ENCODE results near the gene SYT7. TPM values are rescaled to one million over a fixed set of nuclear protein-coding genes. Genes with fewer than 3 reads are reported as not detected.

SYT7 gene
- total and polyA plus RNA-seq, 2 of the 4 experiments (the other 2 are of a cell fraction) = under 0.01 to 0.19 TPM

DNA sequence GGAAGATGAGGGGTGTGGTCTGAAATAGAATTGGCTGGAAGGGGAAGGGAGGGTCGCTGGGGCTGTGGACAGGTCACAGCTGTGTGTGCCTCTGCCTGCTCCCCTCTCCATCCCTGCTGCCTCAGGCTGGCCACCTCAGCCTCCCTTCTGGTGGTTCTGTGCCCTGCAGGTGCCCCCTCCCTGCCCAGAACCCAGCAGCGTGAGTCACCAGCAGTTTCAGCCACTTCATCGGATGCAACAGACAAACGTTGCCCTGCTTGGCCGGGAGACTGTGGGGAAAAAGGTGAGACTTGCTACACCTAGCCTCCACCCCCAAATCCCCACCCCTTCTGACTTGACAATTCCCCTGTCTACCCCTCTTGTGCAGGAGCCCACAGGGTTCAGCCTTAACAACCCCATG, 94.1 kb downstream of the SYT7 start:
- dilution Hi-C loops (cut with HindIII; ENCODE audit: low sequenced_read_pairs, unreplicated experiment) = no loop called here
- Histone ChIP-seq H3K27me3 (ENCODE audit: control insufficient read depth, insufficient read depth, low read length) (peaks cover 14% of the 10 kb centered on the region; the same call in 1 of the 2 replicates), H3K4me2 (ENCODE audit: low read depth, low read length) (no peak overlapping the region), H3K56ac (ENCODE audit: extremely low read depth, insufficient read depth, low read length) (no peak overlapping the region), H4K91ac (ENCODE audit: insufficient read depth, low read depth, low read length) (no peak overlapping the region), H2BK5ac (ENCODE audit: low read depth, low read length, poor library complexity, severe bottlenecking) (no peak overlapping the region), H4K20me1 (ENCODE audit: insufficient read depth, low read length) (no peaks in the 10 kb centered on the region), H2BK15ac (ENCODE audit: low read depth, low read length) (no peak overlapping the region), H3K14ac (replicated peaks; ENCODE audit: low read depth, low read length) (no peak overlapping the region), H3K9ac (ENCODE audit: low read depth, low read length) (no peak overlapping the region), H3K27ac (ENCODE audit: insufficient read depth, low read length) (no peak overlapping the region), H3K9me3 (ENCODE audit: control insufficient read depth, insufficient read depth, low read length) (no peaks in the 10 kb centered on the region), H3K23ac (ENCODE audit: low read depth, low read length) (no peak overlapping the region), H2AK9ac (replicated peaks; ENCODE audit: low read depth, low read length, poor library complexity) (no peak overlapping the region), H2BK20ac (ENCODE audit: low read depth, low read length) (no peak overlapping the region), H3K4ac (ENCODE audit: low read depth, low read length) (no peak overlapping the region), H2BK120ac (ENCODE audit: low read depth, low read length) (no peak overlapping the region), H4K5ac (ENCODE audit: low read depth, low read length) (no peak overlapping the region), H3K18ac (ENCODE audit: low read depth, low read length) (no peak overlapping the region), H3K79me1 (ENCODE audit: low read depth in 1 of 2, low read length in 2 of 2) (no peaks in the 10 kb centered on the region), H3K4me3 (ENCODE audit: insufficient read depth, low read depth, low read length) (no peak overlapping the region), H2AK5ac (ENCODE audit: low read depth, low read length) (no peak overlapping the region), H4K8ac (ENCODE audit: low read depth in 2 of 2, low read length in 2 of 2) (no peak overlapping the region), H3K36me3 (ENCODE audit: control insufficient read depth, insufficient read depth, low read length) (no peaks in the 10 kb centered on the region), H3K4me1 (ENCODE audit: control insufficient read depth, insufficient read depth, low read length) (peaks cover 22% of the 10 kb centered on the region), H3K9me1 (ENCODE audit: insufficient read depth, low read length) (0 out of 2 replicates have a peak, but pooled peaks cover 4% of the 10 kb centered on the region), H2AFZ (replicated peaks; ENCODE audit: low read length, poor library complexity) (no peak overlapping the region)
- no TSS peak for BruUV-seq (replicated peaks)
- TF ChIP-seq MAZ (IDR thresholded peaks at IDR 0.05; ENCODE audit: borderline replicate concordance, low read depth, low read length) (no peak), RCOR1 (IDR thresholded peaks at IDR 0.05; ENCODE audit: insufficient replicate concordance, low read length) (no peak), CEBPB (IDR thresholded peaks at IDR 0.05; ENCODE audit: low read depth, low read length) (no peak), BHLHE40 (IDR thresholded peaks at IDR 0.05; ENCODE audit: low read depth, low read length) (no peak), SMC3 (IDR thresholded peaks at IDR 0.05; ENCODE audit: low read depth, low read length) (no peak), RFX5 (IDR thresholded peaks at IDR 0.05; ENCODE audit: low read depth, low read length) (no peak), POLR2A (IDR thresholded peaks at IDR 0.05; ENCODE audit: low read depth, low read length) (no peak), MXI1 (IDR thresholded peaks at IDR 0.05; ENCODE audit: borderline replicate concordance, low read depth, low read length) (no peak)
- TF ChIP-seq, protein P1, sequence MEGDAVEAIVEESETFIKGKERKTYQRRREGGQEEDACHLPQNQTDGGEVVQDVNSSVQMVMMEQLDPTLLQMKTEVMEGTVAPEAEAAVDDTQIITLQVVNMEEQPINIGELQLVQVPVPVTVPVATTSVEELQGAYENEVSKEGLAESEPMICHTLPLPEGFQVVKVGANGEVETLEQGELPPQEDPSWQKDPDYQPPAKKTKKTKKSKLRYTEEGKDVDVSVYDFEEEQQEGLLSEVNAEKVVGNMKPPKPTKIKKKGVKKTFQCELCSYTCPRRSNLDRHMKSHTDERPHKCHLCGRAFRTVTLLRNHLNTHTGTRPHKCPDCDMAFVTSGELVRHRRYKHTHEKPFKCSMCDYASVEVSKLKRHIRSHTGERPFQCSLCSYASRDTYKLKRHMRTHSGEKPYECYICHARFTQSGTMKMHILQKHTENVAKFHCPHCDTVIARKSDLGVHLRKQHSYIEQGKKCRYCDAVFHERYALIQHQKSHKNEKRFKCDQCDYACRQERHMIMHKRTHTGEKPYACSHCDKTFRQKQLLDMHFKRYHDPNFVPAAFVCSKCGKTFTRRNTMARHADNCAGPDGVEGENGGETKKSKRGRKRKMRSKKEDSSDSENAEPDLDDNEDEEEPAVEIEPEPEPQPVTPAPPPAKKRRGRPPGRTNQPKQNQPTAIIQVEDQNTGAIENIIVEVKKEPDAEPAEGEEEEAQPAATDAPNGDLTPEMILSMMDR (conservative IDR thresholded peaks at IDR 0.05; ENCODE audit: low read depth, low read length) = no peak
- TF ChIP-seq, protein P2, sequence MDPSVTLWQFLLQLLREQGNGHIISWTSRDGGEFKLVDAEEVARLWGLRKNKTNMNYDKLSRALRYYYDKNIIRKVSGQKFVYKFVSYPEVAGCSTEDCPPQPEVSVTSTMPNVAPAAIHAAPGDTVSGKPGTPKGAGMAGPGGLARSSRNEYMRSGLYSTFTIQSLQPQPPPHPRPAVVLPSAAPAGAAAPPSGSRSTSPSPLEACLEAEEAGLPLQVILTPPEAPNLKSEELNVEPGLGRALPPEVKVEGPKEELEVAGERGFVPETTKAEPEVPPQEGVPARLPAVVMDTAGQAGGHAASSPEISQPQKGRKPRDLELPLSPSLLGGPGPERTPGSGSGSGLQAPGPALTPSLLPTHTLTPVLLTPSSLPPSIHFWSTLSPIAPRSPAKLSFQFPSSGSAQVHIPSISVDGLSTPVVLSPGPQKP (IDR thresholded peaks at IDR 0.05; ENCODE audit: borderline replicate concordance, low read depth, low read length) = no peak
- TF ChIP-seq, protein P3, sequence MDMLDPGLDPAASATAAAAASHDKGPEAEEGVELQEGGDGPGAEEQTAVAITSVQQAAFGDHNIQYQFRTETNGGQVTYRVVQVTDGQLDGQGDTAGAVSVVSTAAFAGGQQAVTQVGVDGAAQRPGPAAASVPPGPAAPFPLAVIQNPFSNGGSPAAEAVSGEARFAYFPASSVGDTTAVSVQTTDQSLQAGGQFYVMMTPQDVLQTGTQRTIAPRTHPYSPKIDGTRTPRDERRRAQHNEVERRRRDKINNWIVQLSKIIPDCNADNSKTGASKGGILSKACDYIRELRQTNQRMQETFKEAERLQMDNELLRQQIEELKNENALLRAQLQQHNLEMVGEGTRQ (IDR thresholded peaks at IDR 0.05; ENCODE audit: low read depth, low read length) = no peak
- DNase-seq (no peak), ATAC-seq (ENCODE audit: low read depth) (no peak)
- ChIA-PET CTCF (no interaction called here), POLR2A (ENCODE audit: unreplicated experiment) (no interaction called here)
- in situ Hi-C loops (cut with MboI; ENCODE audit: low sequenced_read_pairs) = no loop called here
- intact Hi-C loops (cut with micrococcal nuclease) = no loop called here
- no CpG with 5 or more reads among the region's 5 CpGs for whole genome bisulfite sequencing, 2 experiments (ENCODE audit: extremely low coverage in 2 of 2, insufficient read length in 1 of 2)

Data from IMR-90 (cell line).